Stimulated activated CD8-positive, alpha-beta memory T cell treated with anti-CD3 and anti-CD28 coated beads, Interleukin-2, amount 100 ng/mL, for 1 hour (primary cell): ENCODE results near the gene LYSMD1.
A peak's percentile ranks its signal among the peaks of the same experiment; 100 is the strongest.
"Not testable (repeated sequence)": the region's sequence is repeated elsewhere in the genome, so short reads cannot be mapped to it uniquely, and the experiment has no call there.

Source experiments
- DNase-seq, 2 donors: peaks; one replicate each; pipeline ENCODE4 v3.0.0-alpha.2; 2020; ENCODE audit warnings: low read depth in 2 of 2

LYSMD1 gene, protein sequence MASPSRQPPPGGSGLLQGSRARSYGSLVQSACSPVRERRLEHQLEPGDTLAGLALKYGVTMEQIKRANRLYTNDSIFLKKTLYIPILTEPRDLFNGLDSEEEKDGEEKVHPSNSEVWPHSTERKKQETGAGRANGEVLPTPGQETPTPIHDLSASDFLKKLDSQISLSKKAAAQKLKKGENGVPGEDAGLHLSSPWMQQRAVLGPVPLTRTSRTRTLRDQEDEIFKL

DNA sequence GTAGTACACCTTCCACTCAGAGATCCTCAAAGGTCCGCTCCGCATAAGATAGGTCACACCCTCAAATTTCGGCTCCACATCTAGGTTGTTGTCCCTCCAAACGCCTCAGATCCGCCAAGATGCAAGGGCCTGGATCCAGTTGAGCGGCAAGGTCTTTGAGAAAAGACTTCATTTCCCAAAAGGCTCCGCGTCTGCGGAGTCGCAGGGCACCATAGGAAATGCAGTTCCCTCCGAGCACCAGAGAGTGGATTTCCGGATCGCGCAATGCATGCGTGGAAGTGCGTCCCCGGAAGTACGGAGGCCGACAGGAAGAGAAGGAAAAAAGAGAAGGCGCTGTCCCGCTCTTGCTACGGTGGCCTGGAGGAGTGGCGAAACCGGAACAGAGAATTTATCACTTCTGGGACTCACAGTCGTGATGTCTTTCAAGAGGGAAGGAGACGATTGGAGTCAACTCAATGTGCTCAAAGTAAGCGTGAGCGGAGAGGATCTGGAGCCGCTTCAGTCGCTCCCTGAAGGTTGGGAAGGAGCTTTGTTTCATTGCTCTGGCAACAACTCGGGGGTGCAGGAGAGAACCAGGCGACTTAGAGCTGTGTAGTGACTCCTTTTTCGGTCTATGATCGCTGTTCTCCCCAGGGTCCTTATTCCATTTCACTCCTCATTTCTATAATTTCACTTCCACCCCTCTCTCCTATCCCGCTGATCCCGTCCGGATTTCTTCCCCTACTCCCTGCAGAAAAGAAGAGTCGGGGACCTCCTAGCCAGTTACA, at the start of gene LYSMD1, which contains the start of gene SCNM1:
LYSMD1 (minus strand) TSS at position 165 of the 767 bp plus-strand sequence. CDS start 644 bp downstream, outside the sequence.
SCNM1 (plus strand) TSS at position 407 of the 767 bp plus-strand sequence; CDS start at position 416, 9 bp downstream.
- peak; percentile 86 to 88 for DNase-seq

DNA sequence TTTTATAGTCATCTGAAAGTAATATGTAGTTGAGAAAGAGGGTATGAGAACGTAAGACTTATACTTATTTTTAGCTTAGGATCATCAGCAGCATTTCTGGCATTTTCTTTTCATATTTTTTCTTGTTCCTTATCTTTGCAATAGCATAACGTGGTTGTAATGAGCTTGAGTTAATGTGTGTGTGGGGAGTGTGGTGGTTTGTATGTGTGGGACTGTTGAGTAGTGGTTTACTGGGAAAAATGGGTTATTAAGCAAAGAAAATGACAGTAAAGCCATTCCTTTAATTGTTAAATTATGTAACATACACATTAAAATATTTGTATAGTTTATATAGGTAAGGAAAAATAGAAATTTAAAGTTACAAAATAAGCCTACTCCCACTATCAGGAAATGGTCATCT, 47.9 kb upstream of the LYSMD1 start:
- no peak for DNase-seq

DNA sequence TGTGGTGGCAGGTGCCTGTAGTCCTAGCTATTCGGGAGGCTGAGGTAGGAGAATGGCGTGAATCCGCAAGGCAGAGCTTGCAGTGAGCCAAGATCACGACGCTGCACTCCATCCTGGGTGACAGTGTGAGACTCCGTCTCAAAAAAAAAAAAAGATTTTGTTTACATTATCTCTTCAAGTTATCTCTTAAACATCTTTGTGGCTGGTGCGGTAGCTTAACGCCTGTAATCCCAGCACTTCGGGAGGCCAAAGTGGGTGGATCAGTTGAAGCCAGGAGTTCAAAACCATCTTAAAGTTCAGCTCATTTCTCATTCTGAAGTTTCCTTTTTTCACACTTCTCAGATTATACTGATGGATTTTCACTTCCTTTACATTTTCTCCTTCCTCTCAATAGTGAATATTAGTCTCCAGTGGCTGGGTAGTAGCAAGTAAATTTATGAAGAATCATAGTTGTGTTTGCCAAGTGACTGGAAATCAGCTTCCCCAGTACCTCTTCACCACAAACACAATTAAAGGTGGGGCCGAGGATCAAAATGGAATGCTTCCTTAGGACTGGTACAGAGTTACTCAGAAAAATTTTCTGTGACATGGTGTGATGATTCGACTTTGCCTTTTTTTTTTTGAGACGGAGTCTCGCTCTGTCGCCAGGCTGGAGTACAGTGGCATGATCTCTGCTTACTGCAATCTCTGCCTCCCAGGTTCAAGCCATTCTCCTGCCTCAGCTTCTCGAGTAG, 46.4 kb upstream of the LYSMD1 start:
- DNase-seq: no peak

DNA sequence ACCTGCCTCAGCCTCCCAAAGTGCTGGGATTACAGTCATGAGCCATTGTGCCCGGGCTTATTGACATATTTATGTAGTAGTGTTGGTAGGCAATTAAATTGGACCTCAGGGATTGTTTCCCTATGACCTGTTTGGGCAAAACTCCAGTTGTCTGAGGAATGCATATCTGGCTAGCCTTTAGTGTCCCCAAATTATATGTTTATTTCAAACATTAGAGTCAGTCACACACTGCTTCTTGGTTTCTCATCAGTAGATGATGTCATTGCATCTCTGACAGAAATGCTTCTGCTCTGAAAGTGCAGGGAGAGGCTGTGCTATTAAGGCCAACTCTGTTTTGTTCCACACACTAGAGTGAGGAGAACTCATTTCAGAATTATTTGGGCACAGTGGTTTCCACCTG, 45.1 kb upstream of the LYSMD1 start:
- DNase-seq: no peak

DNA sequence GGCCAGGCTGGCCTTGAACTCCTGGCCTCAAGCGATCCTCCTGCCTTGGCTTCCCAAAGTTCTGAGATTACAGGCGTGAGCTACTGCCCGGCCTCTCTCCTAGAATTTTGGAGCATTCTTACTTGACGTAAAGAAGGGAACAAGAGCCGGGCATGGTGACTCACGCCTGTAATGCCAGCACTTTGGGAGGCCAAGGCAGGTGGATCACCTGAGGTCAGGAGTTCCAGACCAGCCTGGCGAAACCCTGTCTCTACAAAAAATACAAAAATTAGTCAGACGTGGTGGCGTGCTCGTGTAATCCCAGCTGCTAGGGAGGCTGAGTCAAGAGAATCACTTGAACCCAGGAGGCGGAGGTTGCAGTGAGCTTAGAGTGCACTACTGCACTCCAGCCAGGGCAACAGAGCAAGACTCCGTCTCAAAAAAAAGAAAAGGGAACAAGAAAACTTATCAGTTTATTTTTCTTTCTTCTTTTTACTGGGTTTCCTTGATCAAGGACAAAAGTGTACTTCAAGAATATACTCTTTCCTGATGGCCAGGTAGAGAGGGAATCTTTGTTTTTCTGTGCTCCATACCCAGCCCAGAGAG, 39.8 kb upstream of the LYSMD1 start:
- DNase-seq: not testable (repeated sequence)

DNA sequence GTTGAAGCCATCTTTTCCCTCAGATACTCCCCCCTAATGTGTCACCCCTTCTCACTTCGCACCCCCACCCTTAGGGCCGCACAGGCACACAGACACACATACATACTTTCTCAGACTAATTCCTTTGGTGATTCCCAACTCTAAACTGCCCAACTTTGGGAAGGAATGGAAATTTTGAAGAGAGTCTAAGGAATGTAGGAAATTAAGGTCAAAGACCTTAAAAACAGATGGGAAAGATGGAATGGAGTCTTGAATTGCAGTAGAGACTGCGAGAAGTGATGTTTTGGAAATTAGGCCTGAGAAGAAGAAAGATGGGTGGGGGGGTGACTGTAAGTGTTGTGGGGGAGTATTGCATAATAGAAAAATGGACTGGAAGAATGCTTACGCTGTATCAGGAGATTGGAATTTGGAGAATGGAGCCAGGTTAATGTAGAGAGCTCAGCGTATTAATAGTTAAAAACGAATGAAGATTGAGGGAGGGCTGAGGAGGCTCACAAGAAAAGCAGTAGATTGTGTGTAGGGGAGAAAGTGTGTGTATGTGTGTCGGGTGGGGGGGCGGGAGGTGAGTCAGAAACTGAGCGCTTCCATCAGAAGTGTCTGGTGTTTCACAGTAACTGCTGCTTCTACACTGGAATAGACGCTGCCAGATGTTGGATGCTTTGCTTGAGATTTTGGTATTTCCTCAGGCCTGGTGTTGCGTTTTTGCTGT, 34.3 kb upstream of the LYSMD1 start:
- DNase-seq: no peak

DNA sequence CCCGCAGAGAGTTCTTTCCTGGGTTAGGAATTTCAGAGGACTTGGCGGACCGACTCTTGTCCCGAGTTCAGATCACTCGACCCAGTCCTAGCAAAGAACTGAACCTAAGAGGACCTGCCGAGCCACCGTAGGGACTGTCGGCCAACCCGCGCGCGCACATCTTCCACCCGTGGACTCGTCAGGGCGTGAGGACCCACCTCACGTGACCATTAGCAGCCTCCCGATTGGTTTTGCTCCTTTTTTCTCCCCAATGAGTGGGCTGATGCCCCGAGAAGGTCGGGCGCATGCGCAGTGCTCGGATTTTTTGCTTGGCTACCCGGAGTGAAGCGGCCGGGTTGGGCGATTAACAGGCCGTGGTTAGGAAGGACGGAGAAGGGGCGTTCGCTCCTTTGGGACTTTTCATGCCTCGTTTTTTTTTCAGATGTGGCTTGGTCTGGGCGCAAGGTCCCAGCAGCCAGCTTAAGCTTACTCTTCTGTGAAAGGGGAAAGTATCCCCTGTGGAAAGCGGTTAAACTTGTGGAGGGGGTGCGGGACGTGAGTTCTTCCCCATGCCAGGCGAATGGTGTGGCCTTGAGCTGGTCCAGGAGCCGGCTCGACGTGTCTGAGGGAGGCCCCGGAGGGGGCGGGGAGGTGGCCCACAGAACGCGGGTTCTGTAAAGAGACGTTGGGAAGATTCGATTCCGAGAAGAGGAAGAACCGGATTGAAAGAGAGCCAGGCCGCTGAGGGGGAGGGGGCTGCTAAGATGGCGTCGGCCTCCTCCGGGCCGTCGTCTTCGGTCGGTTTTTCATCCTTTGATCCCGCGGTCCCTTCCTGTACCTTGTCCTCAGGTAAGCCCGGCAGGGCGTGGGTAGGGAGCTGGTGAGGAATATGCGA, 32.8 kb upstream of the LYSMD1 start, which contains the start of gene PIP5K1A:
PIP5K1A (plus strand) TSS at position 299 of the 874 bp plus-strand sequence; CDS start at position 744, 445 bp downstream.
- peak; percentile 98 to 99 for DNase-seq

DNA sequence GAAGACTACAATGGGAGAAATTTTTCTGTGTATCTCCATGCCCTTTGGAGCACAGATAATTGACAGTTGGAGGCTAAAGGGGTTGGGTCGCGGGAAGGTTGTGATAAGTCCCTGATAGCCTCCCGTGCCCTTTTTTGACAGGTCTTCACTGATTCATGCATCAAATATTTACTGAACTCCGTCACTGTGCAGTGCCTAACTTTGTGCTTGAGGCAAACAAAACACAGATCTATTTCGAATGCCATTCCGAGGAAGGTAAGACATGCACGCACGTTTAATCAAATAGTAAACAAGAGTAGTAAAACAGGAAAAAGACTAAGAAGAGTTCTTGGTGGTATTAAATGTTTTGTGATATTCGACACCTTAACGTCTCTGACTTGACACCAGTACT, 32.2 kb upstream of the LYSMD1 start:
- no peak for DNase-seq

DNA sequence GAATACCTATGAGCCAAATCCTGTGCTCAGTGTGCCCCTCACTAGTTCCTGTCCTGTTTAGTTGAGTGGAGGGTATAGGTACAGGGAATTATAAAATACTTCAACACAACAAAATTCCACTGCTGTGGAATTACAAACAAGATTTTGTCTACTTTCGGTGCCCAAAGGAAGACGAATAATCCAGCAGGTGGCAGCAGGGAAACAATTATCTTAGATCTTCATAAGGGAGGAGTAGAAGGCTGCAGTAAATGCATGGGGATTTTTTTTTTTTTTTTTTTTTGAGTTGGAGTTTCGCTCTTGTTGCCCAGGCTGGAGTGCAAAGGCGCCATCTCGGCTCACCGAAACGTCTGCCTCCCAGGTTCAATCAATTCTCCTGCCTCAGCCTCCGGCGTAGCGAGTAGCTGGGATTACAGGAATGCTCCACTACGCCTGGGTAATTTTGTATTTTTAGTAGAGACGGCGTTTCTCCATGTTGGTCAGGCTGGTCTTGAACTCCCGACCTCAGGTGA, 30.6 kb upstream of the LYSMD1 start:
- peak in 1 of 2 donors; percentile 12 for DNase-seq

DNA sequence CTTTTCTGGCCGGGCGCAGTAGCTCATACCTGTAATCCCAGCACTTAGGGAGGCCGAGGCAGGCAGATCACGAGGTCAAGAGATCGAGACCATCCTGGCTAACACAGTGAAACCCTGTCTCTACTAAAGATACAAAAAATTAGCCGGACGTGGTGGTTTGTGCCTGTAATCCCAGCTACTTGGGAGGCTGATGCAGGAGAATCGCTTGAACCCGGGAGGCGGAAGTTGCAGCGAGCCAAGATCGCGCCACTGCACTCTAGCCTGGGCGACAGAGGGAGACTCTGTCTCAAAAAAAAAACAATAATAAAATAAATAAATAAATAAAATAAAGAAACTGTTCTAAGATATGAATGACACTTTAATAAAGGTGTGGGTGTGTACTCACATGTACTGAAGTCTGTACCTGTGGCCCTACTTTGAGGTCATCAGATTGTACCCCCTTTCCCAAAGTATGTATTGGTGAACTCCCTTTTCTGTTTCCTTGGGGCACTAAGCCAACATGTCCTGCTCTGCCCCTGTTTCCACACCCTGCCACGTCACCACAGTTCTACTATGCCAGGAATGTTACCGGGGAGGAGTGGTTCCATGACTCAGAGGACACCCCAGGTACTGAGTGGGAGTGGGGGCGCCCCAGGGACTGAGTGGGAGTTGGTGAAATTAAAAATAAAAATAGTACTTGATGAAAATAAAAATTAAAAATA, 29.3 kb upstream of the LYSMD1 start:
- DNase-seq: not testable (repeated sequence)

DNA sequence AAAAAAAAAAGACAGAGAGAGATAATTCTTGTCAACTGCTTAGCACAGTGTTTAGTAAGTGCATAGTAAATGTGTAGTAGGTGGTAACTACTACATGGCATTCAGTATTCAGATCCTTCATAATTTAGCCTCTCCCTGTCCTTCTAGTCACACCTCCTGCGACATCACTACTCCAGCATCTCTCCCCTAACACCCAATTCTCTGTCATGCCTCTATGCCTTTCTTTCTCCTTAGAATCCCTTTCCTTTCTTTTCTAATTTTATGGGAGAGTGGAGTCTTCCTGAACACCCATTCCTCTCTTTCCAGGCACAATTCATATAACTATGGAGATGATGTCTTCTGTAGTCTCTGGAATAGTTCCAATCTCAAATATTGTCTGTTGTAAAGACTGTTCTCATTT, 28.2 kb upstream of the LYSMD1 start:
- DNase-seq: no peak

DNA sequence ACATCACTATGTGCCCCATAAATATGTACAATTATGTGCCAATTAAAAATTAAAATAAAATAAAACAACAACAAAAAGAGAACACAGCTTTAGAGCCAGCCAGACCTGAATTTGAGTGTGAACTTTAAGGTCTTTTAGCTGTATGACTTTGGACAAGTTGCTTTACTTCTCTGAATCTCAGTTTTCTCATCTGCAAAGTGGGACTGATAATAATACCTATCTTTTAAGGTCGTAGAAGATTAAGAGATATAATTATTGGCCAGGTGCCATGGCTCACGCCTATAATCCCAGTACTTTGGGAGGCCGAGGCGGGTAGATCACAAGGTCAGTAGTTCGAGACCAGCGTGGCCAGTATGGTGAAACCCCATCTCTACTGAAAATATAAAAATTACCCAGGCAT, 27.6 kb upstream of the LYSMD1 start:
- no peak for DNase-seq

DNA sequence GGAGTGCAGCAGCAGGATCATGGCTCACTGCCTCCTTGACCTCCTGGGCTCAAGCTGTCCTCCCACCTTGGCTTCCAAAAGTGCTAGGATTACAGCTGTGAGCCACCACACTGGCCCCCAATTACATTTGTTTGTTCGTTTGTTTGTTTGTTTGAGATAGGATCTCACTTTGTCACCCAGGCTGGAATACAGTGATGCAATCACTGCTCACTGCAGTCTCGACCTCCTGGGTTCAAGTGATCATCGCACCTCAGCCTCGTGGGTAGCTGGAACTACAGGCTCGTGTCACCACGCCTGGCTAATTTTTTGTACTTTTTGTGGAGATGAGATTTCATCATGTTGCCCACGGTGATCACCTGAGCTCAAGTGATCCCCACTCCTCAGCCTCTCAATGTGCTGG, 26.3 kb upstream of the LYSMD1 start:
- DNase-seq: no peak

DNA sequence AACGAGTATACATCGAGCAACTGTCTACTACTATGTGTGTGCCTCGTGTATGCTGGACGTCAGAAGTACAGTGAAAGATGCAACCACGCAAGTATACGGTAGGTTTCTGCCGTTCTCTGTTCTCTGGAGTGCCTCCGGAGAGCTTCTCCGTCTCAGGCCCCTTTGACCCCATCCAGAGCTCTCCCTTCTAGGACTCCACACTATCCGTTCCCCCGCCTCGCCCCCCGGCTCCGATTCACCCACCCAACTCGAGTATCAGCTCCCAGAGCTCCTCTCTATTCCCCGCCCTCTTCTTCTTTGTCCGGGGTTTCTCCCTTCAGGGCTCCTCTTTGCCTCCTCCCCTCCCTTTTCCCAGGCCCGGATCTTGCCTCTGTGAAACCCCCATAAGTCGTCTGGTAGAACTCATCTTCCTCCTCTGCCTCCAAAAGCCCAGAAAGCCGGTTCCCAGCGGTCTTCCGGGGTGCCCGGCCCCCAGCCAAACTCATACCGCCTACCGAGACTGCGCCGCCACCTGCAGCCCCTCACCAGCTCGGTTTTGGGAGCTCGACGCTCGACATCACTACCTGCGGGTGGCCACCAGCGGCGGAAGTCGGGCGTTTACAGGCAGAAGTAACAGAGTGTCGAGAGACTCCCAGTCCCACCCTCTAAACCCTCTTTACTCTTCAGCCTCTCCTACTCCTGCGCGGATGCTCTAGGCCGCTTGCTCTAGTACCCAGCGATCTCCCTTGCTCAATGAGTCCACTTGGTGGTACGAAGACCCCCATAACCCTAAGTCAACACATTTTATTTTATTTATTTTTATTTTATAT, 24.1 kb upstream of the LYSMD1 start, which contains the start of gene VPS72:
VPS72 (minus strand) TSS at position 561 of the 809 bp plus-strand sequence; CDS start at position 485, 76 bp downstream.
- DNase-seq: peak; percentile 64 to 73

DNA sequence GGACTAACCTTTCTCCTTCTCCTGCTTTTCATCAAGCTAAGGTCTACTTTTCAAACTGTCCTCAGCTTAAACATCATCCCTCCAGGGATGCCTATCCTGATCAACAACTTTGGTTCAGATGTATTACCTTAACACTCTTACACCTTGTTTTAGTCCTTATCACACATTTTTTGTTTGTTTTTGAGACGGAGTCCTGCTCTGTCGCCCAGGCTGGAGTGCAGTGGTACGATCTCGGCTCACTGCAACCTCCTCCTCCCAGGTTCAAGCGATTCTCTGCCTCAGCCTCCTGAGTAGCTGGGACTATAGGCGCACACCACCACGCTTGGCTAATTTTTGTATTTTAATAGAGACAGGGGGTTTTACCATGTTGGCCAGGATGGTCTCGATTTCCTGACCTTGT, 23.0 kb upstream of the LYSMD1 start:
- DNase-seq: not testable (repeated sequence)

DNA sequence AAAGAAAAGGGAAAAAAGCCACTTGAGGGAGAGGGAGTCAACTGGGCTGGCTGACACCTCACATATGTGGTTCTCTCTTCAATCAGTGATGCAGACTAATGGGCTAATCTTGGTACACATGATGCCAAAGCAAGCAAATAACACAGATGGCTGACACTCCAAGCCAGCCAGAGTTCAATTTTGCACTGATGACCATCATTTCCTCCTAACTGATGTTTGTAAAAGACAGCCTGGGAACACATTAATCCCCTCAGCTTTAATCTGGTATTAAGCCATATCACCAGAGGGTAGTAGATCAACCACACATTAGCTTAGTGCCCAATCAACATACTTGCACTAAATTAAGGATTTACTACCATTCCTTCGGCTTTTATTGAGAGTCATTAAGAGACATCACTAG, 21.5 kb upstream of the LYSMD1 start:
- no peak for DNase-seq

DNA sequence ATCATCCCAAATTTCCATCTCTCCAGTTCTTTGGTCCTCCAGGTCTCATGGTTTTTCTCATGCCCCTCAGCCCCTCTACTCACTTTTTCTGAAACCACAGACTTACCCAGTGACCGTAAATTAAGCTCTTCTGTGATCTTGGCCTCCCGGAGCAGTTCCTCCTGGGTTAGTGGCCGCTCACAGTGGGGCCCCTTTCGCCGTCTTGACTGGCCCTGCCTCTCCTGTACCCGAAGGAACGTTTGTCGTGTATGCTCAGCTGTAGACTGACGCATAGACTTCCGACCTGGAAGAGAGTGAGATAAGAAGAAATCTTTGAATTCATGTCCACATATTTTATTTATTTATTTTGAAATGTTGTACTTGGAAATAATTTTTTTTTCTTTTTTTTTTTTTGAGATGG, 18.5 kb upstream of the LYSMD1 start:
- DNase-seq: no peak

DNA sequence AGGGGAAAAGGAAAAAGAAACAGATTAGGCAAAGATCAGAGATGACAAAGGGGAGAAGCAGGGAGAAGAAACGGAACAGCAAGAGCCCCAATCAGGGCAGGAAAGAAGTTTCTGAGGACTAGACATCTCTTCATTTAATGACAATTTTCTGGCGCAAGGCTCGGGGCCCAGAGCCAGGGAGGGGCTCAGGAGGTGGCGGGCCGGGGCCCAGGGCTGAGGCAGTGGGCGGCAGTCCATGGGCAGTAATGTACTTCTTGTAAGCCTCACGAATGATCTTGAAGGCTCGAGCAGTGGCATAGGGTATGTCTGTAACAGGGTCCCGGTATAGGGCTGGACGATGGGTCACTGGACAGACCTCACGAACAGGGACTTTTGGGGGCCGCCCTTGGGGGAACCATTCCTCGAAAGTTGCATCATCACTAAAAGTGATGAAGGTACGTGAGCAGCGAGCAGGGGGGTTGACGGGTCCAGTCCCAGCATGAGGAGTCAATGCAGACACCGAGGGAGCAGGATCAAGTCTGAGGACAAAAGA, 10.9 kb upstream of the LYSMD1 start:
- DNase-seq: no peak
